ENCODE measurements around the gene GXYLT2.
"Not testable (repeated sequence)": the region's sequence is repeated elsewhere in the genome, so short reads cannot be mapped to it uniquely, and the experiment has no call there.

The GXYLT2 gene

DNA sequence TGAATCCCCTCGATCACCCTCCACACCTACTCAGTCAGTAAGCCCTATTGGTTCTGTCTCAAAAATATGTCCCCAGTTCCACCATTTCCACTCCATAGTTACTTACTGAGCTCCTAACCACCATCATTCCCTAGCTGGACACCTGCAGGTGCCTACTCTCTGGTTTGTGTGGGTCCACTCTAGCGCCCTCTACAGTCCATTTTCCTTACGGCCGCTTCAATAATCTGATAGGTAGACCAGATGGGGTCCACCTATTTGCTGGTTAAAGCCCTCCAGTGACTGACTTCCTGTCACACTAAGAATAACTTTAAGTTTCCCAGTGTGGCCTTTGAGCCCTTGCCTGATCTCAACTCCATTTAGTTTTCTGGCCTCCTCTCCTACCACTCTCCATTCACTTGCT is 5.0 kb downstream of the GXYLT2 start:
- DNase-seq (ENCODE audit: low read depth) = no peak

- DNase-seq (ENCODE audit: low read depth) = no peak
Measured at GRCh38 chr3:72894976-72895552, 7.2 kb downstream of the GXYLT2 start.

DNA sequence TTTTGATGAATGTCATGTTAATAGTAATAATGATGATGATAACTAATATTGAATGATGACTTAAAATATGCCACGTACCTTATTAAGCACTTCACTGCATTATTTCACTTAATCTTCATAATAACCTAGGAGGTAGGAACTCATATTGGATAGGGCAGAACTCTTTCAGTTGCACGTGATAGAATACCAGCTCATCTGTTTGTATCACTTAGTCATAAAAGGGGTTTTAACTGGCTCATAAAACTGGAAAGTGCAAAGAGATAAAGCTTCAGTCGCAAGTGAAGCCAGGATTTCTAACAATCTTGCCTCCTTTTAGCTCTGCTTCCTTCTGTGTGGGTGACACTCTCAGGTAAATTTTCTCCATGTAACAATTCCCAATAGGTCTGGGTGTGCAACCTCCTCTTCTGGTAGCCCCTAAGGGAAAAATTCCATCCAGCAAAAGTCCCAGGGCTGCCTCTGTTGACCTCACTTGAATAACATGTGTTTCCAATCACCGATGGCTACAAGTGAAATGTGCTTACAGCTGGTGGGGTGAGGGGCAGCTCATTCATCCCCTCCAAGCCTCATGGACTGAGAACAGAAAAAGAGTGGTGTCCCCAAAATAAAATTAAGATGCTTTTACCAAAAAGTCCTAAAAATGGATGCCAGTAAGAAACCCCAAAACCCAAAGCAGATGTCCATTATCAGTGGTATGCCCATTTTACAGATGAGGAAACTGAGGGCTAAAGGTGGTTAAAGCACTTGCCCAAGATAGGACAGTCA is 9.3 kb downstream of the GXYLT2 start:
- DNase-seq (ENCODE audit: low read depth) = no peak

GRCh38 chr3:72897758-72898007 is 9.8 kb downstream of the GXYLT2 start:
- DNase-seq (ENCODE audit: low read depth) = no peak

- DNase-seq (ENCODE audit: low read depth) = no peak
Measured at GRCh38 chr3:72899349-72899765, 11.5 kb downstream of the GXYLT2 start.

DNA sequence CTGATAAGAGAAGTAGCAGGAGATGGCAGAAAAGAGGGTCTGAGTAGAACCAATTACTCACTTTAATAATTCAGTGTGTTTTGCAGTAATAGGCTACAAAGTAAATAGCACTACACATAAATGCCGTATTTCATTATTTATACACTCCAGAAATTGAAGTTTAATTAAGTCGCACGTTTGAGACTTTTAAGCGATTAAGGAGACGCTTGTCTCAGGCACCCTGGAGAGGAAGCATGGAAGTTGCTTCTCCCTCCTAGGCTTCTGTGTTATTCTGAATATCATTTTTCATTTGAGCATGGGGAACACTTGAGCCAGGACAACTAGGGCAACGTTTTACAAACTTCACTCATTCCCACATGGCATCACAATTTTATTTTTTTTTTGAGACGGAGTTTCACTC is 12.2 kb downstream of the GXYLT2 start:
- DNase-seq (ENCODE audit: low read depth) = no peak

GRCh38 chr3:72901840-72902239 is 14.0 kb downstream of the GXYLT2 start:
- no peak for DNase-seq (ENCODE audit: low read depth)

DNA sequence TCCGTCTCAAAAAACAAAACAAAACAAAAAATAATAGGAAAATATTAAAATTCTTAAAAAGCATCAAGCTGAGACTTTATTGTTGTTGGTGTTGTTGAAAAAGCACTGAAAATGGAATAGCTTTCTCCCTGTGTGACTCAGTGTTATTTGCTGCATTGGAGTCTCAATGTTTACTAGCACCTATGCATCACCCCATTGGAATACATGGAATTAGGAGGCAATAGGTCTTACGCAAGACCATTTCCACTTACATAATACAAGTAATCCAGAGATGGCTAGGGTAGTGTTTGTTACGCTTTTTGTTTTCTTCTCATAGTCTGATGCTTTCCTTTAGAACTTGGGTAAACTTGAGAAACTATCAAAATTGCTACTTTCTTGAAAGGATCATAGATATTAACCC is 15.2 kb downstream of the GXYLT2 start:
- DNase-seq (ENCODE audit: low read depth) = no peak

- DNase-seq (ENCODE audit: low read depth) = no peak
Measured at GRCh38 chr3:72904163-72904562, 16.3 kb downstream of the GXYLT2 start.

DNA sequence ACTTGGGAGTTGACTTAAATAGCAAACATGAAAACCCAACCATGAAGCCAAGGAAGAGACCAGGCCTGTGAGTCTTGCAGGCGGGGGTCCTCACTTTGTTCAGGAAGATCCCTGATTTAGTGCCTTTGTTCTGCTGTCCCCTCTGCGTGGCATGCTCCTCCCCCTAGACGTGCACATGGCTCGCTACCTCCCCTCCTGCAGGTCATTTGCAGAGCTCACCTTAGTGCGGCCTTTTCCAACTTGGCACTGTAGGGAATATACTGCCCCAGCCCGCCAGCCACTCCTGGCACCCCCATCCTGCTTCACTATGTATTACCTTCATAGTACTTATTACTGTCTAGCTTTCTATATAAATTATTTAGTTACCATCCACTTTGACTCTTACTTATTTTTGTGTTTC is 18.3 kb downstream of the GXYLT2 start:
- DNase-seq (ENCODE audit: low read depth) = no peak

DNA sequence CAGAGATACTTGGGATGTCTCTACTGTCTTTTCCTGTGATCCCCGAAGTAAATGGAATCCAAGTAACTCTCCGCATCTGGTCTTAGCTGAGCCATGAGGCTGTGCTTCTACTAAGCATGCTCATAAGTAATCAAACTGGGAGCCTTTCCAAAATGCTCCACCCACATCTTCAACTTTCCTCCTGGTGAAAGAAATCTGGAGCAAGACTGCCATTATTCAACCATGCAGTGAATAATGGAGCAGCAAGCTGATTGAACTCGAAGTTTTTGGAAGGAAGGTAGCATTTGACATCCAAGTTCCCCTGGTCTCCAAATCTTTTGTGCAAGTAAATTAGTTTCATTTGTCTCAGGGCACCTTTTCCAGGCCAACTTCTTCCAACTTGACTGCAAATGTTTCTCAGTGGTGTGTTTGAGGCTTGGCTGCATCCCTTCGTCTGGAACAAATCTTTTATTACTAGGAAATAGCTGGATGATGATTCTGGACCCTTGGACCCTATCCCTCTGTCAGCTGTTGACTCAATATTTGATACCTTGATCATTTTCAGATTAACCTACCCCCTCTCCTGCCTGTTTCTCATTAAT is 19.4 kb downstream of the GXYLT2 start:
- DNase-seq (ENCODE audit: low read depth) = no peak

DNA sequence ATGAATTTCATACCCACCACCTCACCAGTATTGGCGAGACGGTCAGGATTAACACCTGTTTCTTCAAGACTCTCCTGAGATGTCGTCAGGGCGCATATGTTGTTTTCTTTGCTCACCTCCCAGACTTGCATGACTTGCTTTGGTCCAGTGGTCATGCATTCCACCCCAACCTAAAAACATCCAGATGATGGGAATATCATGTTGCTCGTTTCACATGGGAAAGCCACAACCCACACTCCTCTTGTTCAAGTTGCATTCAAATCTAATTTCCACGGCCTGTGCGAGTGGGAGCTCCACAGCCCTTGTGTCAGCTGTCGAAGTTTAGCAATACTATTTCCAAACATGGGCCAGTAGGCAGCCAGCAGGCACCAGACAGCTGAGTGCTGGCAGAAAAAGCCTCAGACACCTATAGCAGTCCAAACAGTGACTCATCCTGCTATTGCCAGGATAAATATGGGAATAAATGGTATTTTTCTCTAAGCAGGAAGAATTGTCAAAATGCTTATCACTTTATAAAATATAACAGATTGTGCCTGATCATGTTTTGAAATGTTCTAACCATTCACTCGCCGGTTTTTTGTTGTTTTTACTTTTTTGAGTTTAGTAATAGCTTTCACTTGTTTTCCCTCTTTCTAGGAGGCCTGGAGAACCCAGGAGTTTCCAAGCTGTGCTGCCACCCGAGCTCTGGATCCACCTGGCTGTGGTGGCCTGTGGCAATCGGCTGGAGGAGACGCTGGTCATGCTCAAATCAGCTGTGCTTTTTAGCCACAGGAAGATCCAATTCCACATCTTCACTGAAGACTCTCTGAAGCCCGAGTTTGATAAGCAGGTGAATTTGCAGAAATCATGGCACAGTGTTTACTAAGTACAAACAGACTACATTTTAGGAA is 20.1 kb downstream of the GXYLT2 start:
- no peak for DNase-seq (ENCODE audit: low read depth)

DNA sequence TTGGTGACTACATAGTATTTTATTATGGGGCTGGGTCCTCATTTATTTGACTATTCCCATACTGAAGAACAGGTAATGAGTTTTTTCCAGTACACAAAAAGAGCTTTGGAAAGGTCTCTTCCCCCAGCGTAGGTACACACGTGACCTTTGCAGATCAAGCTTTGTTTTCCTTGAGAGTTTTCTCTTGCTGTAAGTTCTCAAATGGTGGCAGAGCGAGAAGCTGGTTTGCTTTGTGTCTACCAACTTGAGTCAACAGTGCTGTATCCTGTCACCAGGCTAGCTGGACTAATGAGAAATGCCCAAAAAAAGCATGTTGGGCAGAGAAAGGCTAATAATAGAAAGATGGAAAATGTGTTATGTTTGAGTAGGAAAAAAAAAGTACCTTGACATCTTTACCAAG is 21.7 kb downstream of the GXYLT2 start:
- DNase-seq (ENCODE audit: low read depth) = no peak

DNA sequence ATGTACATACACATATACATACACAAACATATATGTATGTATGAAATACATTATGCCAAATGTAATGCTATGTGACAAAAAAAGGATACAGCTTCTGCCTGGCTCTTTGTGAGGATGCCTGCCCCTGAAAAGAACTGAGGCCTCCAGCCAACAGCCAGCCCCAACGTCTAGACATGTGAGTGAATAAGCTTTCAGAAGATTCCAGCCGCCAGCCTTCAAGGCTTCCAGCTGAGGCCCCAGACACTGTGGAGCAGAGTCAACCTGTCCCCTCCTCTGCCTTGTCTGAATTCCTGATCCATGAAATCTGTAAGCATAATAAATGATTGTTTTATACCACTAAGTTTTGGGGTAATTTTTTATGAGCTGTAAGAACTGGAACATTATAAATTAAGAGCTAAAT is 24.7 kb downstream of the GXYLT2 start:
- no peak for DNase-seq (ENCODE audit: low read depth)

DNA sequence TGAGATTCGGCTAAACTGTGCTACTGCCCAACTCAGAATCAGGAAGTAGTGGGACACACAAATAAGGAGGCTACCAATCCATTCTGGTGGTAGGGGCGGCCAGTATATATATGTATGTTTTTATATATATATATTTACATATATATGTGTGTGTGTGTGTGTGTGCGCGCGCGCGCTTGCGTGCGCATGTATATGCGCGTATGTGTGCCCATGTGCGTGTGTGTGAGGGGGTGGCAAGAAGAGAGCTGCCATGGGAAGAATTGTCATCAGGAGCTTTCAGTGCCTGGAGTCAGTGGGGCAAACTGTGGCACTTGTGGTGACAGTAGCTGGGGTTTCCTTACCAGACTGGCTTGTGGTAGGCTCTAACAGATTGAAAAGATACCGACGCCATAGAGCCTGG is 26.5 kb downstream of the GXYLT2 start:
- DNase-seq (ENCODE audit: low read depth) = no peak

- DNase-seq (ENCODE audit: low read depth) = no peak
Measured at GRCh38 chr3:72916250-72916649, 28.4 kb downstream of the GXYLT2 start.

- no peak for DNase-seq (ENCODE audit: low read depth)
Measured at GRCh38 chr3:72919520-72919919, 31.7 kb downstream of the GXYLT2 start.

GRCh38 chr3:72924055-72924454 is 36.2 kb downstream of the GXYLT2 start:
- DNase-seq (ENCODE audit: low read depth) = no peak

DNA sequence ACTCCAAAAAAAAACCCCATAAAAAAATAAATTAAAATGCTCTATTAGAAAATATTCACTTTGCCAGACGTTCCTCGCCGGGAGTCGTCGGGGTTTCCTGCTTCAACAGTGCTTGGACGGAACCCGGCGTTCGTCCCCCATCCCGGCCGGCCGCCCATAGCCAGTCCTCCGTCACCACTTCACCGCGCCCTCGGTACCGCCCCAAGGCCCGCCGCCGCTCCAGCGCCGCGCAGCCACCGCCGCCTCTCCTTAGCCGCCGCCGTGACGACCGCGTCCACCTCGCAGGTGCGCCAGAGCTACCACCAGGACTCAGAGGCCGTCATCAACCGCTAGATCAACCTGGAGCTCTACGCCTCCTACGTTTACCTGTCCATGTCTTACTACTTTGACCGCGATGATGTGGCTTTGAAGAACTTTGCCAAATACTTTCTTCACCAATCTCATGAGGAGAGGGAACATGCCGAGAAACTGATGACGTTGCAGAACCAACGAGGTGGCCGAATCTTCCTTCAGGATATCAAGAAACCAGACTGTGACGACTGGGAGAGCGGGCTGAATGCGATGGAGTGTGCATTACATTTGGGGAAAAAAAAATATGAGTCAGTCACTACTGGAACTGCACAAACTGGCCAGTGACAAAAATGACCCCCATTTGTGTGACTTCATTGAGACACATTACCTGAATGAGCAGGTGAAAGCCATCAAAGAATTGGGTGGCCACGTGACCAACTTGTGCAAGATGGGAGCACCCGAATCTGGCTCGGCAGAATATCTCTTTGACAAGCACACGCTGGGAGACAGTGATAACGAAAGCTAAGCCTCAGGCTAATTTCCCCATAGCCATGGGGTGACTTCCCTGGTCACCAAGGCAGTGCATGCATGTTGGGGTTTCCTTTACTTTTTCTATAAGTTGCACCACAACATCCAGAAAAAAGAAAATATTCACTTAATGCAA is 41.2 kb downstream of the GXYLT2 start:
- not testable (repeated sequence) for DNase-seq (ENCODE audit: low read depth)

- DNase-seq (ENCODE audit: low read depth) = no peak
Measured at GRCh38 chr3:72930754-72931153, 42.9 kb downstream of the GXYLT2 start.

GRCh38 chr3:72932416-72932815 is 44.6 kb downstream of the GXYLT2 start:
- no peak for DNase-seq (ENCODE audit: low read depth)

Measured in stimulated activated CD8-positive, alpha-beta memory T cell treated with anti-CD3 and anti-CD28 coated beads, Interleukin-4, amount 100 ng/mL, for 24 hours (primary cell).